Keratinocyte (primary cell): Measurements from ENCODE around the gene ADAMTS2.

Experiments
- CTCF ChIP-seq, 3 experiments: IDR thresholded peaks in 1 of 3; conservative IDR thresholded peaks in 1 of 3; optimal IDR thresholded peaks in 1 of 3; 2 replicates in 2 of 3; 3 replicates in 1 of 3; pipeline versions ENCODE3 to v1.5.1; 2011; ENCODE audit warnings: low read length in 3 of 3, mild to moderate bottlenecking in 3 of 3, moderate library complexity in 2 of 3, control low read depth in 1 of 3, inconsistent platforms in 1 of 3; ENCODE audit not compliant: insufficient read depth in 2 of 3; ENCODE audit errors: extremely low read depth in 1 of 3
- EZH2 ChIP-seq: IDR thresholded peaks from one replicate; pipeline ENCODE4 v1.6.1; 2012; ENCODE audit warnings: inconsistent platforms, mild to moderate bottlenecking, low read length, moderate library complexity

- TF ChIP-seq CTCF (optimal IDR thresholded peaks at IDR 0.05 in 1 of 3, IDR thresholded peaks at IDR 0.05 in 1 of 3, conservative IDR thresholded peaks at IDR 0.05 in 1 of 3; ENCODE audit: extremely low read depth in 1 of 3, insufficient read depth in 2 of 3, low read length in 3 of 3) (no peak), EZH2 (no peak)
These were observed 17.1 kb upstream of the ADAMTS2 start for GRCh38 chr5:179362355-179362754.
